Left colon (tissue), 2 donors: Measurements from ENCODE around the gene EPB41L4B. TPM values are rescaled to one million over a fixed set of nuclear protein-coding genes. Genes with fewer than 3 reads are reported as not detected.
A peak's percentile ranks its signal among the peaks of the same experiment; 100 is the strongest.

Source experiments
- ATAC-seq: fragments of 200-7000 bp; cut with Tn5 transposase; one replicate; pipeline ENCODE4 v1.9.1; 2020; ENCODE audit warnings: mild to moderate bottlenecking, moderate library complexity
- DNase-seq, 2 donors: peaks; one replicate each; pipeline ENCODE4 v3.0.0-alpha.2; 2020
- intact Hi-C, 2 donors: fragments of 100-400 bp; cut with DNase I in 1 of 2; cut with micrococcal nuclease in 1 of 2; formaldehyde crosslinking; loops; one replicate each; pipeline versions ENCODE4 v1.11.2 to v1.14.0; 2022; cut with DNase I, micrococcal nuclease
- total RNA-seq, 2 donors: library from RNA; stranded (reverse); fragmentation: NEBNext Ultra II Directional; extraction: Animal tissue kit (Norgen Biotek cat#: 25700); gene quantifications; one replicate each; pipeline ENCODE4 v1.2.1, GENCODE V29; 2021
- donor health status: DM: no; HTN: no; CAD: no.
- donor health status: DM: yes; HTN: yes; CAD: no.

Gene EPB41L4B
- total RNA-seq, 2 donors from 2014 or later, result 147 to 150 TPM

- intact Hi-C loops, result no loop called here
- DNase-seq (no peak), ATAC-seq (no peak)
Observed at GRCh38 chr9:109325089-109325488, 4.2 kb upstream of the EPB41L4B start.

GRCh38 chr9:109323771-109324170 lies 2.9 kb upstream of the EPB41L4B start:
- intact Hi-C loops, result loop anchor here in 1 of 2 donors (5.0 kb wide), 1 partner anchor 81 kb away; no protein-coding TSS in a partner anchor
- DNase-seq (no peak), ATAC-seq (no peak)

DNA sequence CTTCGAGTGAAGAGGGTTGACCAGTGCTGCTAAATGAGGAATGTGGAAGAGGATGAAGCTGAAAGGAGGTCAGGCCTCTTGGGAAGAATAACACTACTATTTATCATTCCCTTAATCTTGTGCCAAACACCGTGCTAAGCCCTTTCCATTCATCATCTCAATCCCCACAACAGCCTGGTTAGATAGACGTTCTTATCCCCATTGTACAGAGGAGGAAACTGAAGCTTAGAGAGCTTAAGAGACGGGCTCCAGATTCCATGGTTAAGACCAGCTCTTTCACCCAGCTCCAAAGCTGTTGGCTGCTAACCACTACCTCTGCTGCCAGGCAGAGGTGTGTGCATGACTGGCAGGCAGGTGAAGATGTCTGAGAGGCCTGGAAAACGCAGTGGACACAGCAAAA lies 868 bp upstream of the EPB41L4B start:
- no peak for ATAC-seq
- intact Hi-C loops, result loop anchor here in 1 of 2 donors (5.0 kb wide), 1 partner anchor 79 kb away; no protein-coding TSS in a partner anchor
- no peak for DNase-seq

GRCh38 chr9:109320331-109320741 lies 523 bp downstream of the EPB41L4B start:
- DNase-seq (peak in 1 of 2 donors; percentile 55), ATAC-seq (peak; percentile 15)
- intact Hi-C loops, result loop anchor here in 1 of 2 donors (5.0 kb wide), 1 partner anchor 78 kb away; no protein-coding TSS in a partner anchor

DNA sequence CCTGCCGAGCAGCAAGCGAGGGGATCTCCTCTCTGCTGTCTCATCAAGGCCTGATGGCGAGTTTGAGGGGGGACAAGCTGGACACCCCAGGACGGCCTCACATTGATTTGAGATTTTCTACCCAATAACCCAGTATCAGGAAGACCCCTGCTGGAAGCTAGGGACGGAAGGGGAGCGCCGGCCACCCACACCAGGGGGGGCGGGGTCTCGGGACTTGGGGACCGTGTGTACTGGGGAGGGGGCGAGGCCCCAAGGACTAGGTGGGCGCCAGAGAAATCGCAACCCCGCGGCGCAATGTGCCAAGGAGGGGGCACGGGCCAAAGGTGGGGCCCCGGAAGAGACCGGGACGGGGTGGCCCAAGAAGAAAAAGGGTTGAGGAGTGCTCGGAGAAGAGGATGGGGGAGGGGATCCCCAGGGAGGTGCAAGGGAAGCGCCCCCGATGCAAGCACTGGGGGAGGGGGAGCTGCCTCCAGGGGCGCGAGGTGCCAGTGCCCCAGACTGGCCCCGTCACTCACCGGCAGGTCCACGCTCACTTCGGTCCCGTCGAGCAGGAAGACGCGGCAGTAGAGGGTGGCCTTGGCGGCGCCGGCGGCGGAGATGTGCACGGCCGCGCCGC lies 1.1 kb downstream of the EPB41L4B start:
- ATAC-seq (peak; percentile 3), DNase-seq (peak in 1 of 2 donors; percentile 52)
- intact Hi-C loops, result loop anchor here in 1 of 2 donors (5.0 kb wide), 1 partner anchor 77 kb away; no protein-coding TSS in a partner anchor

DNA sequence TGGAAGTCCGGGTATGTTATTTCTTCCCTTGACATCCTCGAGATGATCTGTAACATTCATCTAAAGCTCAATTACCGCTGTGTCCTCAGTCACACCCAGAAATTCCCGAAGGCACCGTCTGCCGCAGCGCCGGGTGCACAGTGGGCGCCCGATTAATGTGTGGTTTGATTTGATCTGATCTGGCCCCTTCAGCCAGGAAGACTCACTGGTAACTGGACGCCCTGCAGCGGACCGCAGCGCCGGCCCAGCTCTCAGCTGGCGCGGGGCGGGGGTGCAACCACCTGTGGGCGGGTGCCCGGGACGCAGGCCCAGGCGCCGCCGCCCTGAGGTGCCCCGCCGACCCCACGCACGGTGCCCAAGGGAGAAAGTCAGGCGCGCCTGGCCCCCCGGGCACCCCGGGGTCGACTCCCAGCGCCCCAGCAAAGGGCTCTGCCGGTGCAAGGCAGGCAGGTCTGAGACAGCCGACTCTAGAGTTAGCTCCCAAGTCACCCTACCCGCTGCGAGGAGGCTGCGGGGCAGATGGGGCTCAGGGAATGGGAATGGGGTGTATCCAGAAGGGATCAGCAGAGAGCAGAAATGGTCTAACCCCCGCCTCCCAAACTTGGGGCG lies 1.7 kb downstream of the EPB41L4B start:
- peak; percentile 44 for ATAC-seq
- intact Hi-C loops, result no loop called here
- peak in 1 of 2 donors; percentile 73 for DNase-seq

GRCh38 chr9:109317979-109318741 lies 2.7 kb downstream of the EPB41L4B start:
- intact Hi-C loops, result no loop called here
- DNase-seq (no peak), ATAC-seq (no peak)

DNA sequence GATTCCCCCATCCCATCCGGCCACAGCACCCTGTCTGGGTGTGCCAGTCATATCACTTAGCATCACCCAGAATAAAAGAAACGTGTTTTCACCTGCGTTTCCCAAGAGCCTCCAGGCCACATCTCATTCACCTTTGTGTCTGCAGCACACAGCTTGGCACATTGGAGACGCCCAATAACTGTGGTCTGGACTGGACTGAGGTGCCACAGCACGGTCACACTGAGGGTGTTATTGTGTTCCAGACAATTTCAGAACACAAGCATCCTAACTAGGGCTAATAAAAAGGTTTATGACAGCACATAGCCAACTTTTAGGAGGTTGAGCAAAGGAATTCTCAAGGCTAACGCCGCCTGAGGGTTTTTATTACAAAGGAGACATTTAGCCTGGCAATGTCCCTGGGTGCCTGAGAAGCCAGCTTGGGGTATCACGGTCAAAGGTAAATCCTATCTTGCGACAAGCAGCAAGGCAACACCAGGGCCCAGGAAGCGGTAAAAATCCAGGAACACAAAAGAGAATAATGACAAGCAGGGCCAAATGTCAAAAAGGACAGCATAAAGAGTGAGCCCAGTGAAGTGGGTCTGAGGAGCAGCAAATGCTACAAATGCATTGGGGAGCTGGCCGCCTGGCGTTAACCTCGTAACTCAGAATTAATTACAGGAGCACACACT lies 3.4 kb downstream of the EPB41L4B start:
- intact Hi-C loops, result no loop called here
- DNase-seq (peak in 1 of 2 donors; percentile 75), ATAC-seq (peak; percentile 36)

DNA sequence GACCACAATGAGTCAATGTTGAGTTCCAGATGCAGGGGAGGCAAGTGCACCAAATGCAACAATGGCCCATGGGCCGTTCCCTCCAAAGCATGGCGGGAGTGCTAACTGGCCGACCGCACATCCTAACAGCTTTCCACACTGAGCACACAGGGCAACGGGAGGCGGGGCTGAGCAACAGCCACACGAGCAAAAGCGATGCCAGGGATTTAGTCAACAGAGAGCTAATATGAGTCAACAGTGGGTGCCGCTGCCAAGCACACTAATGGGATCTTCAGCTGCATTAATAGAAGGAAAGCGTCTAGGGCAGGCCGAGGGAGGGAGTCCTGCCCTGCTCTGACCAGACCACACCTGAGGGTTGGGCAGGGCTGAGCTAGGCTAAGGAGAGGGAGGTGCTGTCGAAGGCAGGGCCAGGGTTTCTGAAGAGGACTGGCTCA lies 4.6 kb downstream of the EPB41L4B start:
- ATAC-seq (peak; percentile 69), DNase-seq (peak; percentile 79 to 92)
- intact Hi-C loops, result no loop called here

DNA sequence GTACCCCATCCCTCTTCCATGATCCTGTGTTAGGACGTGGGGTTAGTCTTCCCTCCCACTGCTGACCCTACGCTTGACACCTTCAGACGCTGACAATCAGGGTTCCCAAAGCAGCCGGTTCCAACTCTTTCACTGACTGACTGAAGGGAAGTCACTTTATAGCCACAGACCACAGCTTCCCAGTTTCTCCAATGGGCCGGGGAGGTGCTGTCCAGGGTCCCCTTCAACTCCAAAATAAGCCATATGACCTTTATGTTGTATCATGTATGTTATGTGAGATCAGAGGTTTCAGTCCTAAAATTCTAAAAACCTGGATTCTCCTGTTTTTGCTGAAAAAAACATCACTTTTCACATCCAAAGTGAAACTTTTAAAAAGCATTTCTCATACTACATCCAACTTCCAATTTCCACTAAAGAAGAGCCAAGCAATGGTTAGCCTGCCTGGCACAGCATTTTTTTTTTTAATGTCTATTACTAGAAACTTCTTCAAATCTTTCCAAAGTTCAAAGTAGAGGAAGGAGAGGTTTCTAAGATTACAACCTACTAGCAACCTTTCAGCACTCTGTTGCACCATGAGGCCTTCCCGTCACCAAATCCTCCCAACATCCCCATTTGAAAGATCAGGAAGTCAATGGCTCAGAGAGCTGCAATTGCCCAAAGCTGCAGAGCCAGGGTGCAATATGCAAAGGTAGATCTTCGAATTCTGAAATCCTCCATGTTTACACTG lies 5.2 kb downstream of the EPB41L4B start:
- ATAC-seq (no peak), DNase-seq (no peak)
- intact Hi-C loops, result no loop called here

- DNase-seq, result no peak
- ATAC-seq, result peak; percentile 21
- intact Hi-C loops, result no loop called here
Observed at GRCh38 chr9:109314011-109314531, 6.8 kb downstream of the EPB41L4B start.

DNA sequence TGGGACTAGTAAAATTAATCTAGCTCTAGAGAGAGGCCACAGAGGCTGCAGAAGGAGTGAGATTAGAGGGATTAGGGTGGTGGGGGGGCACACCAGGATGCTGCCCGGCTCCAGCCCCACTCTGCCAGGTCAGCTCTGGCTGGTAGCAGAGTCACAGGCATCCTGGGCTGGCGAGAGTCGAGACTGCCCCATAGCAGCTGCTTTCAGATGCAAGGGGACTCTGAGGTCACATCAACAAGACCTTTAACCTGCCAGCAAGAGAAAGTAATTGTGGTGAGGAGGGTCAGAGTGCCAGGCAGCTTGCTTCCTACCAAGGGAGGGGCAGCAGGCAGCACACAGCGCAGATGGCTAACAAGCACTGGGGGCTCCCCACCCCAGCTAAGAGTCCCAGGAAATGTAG lies 7.5 kb downstream of the EPB41L4B start:
- DNase-seq (peak in 1 of 2 donors; percentile 65), ATAC-seq (peak; percentile 32)
- intact Hi-C loops, result no loop called here

DNA sequence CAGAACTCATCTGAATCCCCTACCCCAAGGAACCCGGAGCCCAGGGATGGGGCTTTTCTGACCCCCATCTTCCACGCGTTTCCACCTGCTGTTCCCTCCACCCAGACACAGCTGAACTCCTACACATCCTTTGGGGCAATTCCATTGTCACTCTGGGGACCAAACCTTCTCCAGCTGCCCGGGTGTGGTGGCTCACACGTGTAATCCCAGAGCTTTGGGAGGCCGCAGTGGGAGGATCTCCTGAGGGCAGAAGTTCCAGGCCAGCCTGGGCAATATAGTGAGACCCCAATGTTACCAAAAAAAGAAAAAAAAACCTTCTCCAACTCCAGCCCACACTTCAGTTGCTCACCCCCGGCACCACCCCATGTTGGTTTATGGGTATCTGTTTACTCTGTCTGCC lies 8.1 kb downstream of the EPB41L4B start:
- intact Hi-C loops, result no loop called here
- ATAC-seq (no peak), DNase-seq (no peak)

DNA sequence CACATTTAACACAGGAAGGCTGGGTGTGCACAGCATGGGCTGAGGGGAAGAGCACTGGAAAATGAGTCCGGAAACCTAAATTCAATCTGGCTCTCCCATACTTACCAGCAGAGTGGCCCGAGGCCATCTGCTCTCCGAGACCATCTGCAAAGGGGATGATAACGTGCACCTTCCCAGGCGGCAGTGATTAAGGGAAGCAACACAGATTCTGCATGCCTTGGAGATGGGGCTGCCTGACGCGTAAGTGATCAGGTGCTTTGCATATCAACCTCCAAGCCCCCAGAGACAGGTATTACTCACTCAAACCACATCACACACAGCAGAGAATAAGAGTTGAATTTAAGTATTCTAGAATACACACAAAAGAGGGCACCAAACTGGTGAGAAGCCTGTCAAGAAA lies 9.1 kb downstream of the EPB41L4B start:
- intact Hi-C loops, result no loop called here
- DNase-seq, result no peak
- ATAC-seq, result no peak

DNA sequence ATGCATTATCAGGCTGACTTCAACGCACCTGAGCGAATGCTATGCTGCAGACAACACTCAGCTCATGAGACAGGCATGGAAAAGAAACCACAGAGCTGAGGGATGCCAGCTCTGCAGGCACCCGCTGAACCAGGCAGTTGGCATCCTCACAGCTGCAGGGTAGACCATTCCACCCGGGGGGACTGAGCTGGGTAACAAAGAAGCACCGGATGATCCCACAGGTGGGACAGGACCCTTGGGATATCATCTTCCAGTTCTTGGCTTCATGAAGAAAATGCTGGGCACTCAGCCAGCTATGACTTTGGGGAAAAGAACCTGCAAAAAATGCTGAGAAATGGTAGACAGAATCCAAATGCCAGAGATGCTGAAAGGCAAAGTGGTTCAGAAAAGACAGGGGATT lies 9.6 kb downstream of the EPB41L4B start:
- DNase-seq, result no peak
- intact Hi-C loops, result no loop called here
- ATAC-seq, result no peak

GRCh38 chr9:109310486-109310901 lies 10.4 kb downstream of the EPB41L4B start:
- ATAC-seq, result no peak
- intact Hi-C loops, result no loop called here
- no peak for DNase-seq

DNA sequence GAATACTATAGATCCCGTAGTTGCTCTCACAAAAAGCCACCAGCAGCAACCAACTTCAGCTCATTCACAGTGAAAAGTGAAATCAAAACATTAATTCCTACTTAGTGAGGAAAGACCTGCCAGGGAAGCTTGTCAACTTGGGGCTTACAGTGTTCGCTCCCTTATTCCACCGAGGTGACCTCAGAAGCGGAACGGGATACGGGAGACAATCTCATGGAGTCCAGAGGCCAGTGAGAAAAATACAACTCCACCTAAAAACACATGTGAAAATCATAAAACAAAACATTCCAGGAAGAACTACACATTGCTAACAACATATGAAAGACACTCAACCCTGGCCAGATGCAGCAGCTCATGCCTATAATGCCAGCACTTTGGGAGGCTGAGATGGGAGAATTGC lies 11.6 kb downstream of the EPB41L4B start:
- ATAC-seq, result no peak
- intact Hi-C loops, result no loop called here
- no peak for DNase-seq
